GM18508 (cell line): Measurements from ENCODE around the gene DCBLD2.
A peak's percentile ranks its signal among the peaks of the same experiment; 100 is the strongest.
"Not testable (repeated sequence)": the region's sequence is repeated elsewhere in the genome, so short reads cannot be mapped to it uniquely, and the experiment has no call there.

Experiments
- ATAC-seq: cut with Tn5 transposase; IDR thresholded peaks from one replicate; pipeline ENCODE4 v1.9.1; 2021; ENCODE audit warnings: moderate number of reproducible peaks; ENCODE audit not compliant: insufficient read depth, unreplicated experiment

The DCBLD2 gene

DNA sequence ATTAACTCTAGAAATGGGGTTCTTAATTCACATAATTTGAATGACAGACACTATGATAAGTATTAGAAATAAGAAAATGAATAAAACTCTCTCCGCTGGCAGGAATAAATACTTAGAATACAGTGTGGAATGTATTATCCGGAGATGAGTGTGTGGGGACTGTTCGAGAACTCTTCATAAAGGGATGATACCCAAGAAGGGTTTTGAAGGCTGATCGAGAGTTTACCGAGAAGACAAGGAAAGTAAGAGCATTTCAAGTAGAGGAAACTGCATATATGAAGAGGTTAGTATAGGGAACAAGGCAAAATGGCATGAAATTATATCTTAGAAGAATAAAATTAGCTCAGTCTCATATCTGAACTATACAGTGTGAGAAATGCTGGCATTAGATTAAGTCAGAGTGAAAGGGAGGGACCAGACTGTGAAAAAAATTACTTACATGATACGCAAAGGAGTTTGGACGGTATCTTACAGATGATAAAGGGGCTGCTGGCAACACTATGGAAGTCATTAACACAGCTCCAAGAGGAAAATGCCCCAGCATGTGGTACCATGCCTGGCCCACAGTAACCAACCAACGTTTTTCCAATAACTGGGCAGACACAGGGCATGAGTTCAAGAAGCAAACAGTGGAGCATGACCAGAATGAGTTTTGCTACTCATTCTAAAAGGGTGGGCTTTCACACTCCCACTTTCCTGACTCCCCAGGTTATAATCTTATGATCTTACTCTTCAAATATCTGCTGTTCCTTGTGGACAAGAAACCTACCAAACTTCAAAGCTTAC, 6.5 kb downstream of the DCBLD2 start:
- no peak for ATAC-seq

DNA sequence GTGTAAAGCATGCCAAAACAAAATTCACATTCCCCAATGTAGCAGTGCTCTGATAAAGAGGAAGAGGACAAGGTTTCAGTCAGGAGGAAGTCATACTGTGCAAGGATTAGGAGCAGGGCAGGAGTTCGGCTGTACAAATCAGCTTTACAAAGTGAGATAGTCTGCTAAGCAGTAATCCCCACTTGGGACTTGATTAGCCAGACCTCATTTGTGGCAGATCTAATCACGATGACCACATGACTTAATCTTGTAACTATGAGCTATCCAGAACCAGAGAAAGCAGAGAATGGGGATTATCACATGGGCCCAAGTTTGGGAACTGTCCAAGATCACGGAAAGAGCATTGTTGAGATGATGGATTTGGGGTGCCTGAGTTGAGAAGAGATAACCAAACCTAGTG, 7.8 kb downstream of the DCBLD2 start:
- ATAC-seq = no peak

DNA sequence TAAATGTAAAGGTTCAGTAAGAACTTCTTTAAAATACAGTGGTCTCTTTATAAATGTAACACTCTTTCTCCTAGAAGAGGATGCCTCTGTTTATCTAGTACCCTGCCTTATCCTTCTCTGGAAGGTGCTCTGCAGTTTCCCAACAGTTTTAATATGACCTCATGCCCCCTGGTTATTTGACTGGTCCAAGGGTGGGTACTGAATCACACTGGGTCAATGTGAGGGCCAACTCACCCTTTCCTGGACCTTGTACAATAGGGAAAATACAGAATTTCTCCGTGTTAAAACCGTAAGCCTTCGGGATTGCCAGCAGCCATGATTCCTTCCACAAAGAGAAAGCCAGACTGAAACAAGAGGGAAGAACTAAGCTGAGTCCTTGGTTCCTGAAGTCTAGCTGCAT, 9.2 kb downstream of the DCBLD2 start:
- ATAC-seq = no peak

DNA sequence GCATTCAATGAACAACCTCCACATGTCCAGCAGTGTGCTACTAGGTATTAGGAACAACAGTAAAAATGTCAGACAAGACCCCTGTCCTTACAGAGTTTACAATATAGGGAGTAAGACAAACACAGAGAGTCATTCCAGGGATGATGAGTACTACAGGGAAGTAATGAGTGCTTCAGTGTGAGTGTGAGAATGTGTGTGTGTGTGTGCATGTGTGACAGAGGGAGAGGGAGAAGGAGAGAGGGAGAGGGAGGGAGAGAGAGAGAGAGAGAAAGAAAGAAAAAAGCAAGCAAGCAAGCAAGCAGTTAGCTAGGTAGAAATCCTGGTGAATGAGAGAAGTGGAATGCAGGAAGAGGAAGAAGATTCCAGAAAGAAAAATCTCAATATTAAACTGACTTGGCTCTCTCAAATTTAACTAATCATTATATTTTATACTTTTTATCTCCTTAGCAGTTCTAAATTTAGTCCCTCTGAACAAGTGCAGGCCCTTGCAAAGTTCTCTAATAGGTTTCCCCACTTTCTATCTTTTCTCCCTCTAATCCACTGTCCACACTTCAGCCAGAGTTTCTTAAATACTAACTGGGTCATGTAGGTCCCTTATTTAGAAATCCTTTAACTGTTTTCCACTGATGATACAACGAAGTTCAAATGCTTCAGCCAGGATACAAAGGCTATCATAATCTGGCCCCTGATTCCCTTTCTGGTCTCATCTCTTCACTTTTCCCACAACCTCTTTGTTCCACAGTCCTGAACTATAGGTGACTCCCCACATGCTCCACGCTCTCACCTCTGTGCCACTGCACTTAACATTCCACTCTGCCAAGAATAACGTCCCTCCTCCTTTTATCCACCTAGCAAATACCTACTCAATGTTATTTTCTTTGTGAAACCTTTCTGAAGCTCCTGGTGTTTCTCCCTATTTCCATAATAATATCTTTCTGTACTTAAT, 10.3 kb downstream of the DCBLD2 start:
- ATAC-seq = no peak

DNA sequence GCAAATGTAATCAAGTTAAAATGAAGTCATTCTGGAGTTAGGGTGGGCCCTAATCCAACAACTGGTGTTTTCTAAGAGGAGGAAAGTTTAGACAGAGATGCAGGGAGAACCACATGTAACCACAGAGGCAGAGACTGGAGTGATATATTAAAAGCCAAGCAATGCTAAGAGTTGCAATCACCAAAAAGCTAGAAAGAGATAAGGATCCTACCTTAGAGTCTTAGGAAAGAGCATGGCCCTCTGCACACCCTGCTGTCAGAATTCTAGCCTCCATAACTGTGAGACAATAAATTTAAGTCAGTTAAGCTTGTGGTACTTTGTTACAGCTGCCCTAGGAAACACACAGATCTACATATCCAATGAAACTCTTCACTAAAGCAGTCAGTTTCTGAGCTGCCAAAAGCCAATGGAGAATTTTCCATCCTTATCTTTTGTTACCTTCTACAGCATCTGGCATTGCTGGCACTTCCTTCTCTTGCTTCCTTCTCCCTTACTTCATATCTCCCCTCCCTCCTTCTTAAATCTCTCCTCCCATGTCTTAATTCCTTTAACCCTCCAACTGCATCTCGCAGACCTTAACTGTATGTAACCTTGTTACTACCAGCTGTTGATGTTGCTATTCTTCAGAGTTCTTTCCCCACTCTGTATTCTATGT, 11.2 kb downstream of the DCBLD2 start:
- no peak for ATAC-seq

DNA sequence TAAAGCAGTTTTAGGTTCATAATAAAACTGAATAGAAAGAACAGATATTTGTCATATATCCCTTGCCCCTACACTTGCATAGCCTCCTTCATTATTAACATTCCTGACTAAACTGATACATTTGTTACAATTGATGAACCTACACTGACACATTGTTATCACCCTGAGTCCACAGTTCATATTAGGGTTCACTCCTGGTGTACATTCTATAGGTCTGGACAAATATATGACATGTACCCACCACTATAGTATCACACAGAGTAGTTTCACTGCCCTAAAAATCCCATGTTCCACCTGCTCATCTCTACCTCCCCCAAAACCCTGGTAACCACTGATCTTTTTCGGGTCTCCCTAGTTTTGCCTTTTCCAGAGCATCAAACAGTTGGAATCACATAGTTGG, 13.8 kb downstream of the DCBLD2 start:
- ATAC-seq = no peak

DNA sequence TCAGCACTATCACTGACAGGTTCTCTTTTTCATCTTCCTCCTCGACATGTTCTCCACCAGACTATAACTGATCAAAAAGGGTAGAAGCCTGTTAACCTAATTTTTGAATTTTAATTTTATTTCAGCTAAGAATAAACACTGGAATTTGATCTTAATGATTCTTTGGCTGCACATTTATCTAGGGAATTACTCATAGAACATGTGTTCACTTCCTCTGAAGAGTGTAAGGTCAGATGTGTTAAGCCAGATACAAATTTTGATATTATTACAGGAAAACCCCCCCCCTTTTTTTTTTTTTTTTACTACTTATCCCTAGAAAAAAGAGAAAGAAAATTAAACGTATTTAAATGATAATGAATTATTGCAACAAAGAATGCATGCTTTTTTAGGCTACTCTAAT, 15.0 kb downstream of the DCBLD2 start:
- no peak for ATAC-seq

DNA sequence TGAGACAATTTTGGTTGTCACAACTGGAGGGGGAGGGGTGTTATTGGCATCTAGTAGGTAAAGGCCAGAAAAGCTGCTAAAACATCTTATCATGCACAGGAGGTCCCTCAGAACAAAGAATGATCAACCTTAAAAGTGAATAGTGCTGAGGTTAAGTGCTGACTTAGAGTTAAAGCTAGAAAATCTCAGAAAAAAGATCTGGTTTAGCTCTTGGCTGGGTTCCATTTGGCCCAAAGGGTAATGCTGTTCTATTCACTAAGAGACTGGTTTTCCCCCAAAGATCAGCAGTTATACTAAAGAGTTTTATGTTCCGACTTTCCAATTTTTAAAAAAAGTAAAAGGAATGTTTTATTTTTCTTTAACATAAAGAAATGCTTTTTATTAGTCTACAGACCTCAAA, 15.6 kb downstream of the DCBLD2 start:
- ATAC-seq = no peak

DNA sequence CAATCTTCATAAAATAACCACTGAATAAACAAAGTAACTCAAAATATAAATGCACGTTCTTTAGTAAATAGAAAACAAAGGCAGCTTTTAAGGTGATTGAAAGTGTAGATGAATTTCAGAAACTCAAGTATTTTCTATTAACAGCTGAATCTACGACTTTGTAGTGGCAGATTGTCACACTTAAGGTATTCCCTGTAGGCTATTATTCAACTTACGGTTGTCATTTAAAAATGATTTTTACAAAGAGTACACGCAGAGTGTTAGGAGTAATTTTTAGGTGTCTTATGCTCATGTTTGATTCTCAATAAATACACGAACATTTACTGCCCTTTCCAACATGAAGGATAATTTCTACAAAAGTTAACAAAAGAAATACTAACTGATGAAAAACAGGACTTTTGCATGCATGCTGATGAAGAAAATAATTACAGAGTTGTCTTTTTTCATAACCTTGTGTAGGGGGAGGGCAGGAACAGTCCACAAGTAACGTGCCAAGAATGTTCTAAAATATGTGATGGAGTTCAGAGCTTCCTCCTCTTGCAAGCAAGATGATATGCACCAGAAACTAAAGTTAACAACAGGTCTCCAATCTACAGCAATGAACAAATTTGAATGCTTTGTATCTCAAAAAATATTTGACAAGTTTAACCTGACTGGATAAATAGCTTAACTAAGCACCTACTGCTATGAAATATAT, 16.7 kb downstream of the DCBLD2 start:
- no peak for ATAC-seq

DNA sequence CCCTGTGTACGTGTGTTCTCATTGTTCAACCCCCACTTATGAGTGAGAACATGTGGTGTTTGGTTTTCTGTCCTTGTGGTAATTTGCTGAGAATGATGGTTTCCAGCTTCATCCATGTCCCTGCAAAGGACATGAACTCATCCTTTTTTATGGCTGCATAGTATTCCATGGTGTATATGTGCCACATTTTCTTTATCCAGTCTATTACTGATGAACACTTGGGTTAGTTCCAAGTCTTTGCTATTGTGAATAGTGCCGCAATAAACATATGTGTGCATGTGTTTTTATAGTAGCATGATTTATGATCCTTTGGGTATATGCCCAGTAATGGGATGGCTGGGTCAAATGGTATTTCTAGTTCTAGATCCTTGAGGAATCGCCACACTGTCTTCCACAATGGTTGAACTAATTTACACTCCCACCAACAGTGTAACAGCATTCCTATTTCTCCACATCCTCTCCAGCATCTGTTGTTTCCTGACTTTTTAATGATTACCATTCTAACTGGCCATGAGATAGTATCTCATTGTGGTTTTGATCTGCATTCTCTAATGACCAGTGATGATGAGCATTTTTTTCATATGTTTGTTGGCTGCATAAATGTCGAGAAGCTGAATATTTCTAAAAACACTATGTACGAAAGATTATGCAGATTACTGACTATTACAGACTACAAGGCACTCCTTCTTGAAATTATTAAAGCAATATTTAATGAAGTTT, 18.7 kb downstream of the DCBLD2 start:
- ATAC-seq = not testable (repeated sequence)

DNA sequence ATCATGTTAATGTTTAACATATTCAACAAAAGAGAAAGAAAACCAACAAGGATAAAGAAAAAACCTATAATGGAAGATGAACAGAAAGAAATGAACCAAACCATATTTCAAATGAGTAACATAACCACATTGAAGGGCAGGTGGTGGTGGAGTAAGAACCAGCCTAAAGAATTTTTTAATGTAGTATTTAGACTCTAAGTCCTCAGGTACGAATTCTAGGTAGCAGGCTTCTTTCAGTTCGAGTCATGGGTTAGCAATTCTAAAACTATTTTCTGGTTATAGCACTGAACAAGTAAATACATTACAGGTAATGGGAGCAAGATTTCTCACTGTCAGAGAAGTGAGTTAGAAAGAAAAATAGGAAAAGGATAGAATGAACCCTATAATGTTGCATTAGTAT, 24.4 kb downstream of the DCBLD2 start:
- peak; percentile 59 for ATAC-seq

DNA sequence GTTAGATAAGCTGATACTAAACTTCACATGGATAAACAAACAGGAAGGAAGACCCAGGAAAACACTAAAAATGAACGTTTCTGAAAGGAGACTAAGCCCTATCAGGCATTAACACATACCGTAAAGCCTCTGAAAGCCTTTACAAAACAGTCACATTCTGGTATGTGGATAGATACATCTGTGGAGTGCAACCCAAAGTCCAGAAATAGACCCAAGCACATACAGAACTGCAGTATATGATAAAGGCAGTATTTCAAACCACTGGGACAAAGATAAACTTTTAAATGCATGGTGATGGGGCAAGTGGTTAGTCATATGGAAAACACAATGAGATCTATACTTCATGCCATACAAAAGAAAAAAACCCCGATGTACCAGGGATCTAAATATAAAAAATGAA, 26.0 kb downstream of the DCBLD2 start:
- ATAC-seq = no peak

DNA sequence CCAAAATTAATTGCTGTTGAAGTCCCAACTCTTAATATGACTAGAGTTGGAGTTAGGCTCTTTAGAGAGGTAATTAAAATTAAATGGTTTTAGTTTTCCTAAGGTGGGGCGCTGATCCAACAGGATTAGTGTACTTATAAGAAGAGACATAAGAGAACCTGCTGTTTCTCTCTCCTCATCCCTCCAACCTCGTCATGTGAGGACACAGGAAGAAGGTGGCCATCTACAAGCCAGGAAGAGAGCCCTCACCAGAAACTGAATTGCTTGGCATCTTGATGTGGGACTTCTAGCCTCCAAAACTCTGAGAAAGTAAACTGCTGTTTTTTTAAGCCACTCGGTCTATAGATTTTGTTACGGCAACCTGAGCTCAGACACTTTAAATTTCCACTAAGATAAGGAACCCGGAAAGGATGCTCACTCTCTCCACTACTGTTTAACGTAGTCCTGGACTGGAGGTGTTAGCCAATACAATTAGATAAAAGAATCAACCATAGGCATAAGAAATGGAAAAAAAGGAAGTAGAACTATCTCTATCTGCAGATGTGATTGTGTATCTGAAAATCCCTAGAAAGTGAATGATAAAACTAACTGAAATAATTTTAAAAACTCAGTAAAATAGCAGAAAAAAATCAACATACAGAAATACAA, 26.8 kb downstream of the DCBLD2 start:
- ATAC-seq = no peak

DNA sequence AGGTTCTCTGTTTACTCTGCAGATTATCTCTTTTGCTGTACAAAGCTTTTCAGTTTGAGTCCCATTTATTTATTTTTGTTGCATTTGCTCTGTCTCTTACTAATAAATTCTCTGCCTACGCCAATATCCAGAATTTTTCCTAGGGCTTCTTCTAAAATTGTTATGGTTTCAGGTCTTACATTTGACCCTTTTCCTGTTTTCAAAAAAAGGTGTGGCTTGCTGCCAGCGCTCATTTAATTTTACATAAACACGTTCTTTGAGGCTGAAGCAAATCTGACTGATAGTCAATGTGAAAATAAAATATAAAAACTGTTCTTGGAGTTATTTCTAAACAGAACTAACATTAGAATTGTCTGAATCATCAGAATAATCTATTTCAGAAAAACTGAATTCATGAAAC, 32.1 kb downstream of the DCBLD2 start:
- no peak for ATAC-seq

DNA sequence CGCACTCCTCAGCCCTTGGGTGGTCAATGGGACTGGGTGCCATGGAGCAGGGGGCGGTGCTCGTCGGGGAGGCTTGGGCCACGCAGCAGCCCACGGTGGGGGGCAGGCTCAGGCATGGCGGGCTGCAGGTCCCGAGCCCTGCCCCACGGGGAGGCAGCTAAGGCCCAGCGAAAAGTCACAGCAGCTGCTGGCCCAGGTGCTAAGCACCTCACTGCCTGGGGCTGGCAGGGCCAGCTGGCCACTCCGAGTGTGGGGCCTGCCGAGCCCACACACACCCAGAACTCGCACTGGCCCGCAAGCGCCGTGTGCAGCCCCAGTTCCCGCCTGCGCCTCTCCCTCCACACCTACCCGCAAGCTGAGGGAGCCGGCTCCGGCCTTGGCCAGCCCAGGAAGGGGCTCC, 43.5 kb downstream of the DCBLD2 start:
- not testable (repeated sequence) for ATAC-seq

DNA sequence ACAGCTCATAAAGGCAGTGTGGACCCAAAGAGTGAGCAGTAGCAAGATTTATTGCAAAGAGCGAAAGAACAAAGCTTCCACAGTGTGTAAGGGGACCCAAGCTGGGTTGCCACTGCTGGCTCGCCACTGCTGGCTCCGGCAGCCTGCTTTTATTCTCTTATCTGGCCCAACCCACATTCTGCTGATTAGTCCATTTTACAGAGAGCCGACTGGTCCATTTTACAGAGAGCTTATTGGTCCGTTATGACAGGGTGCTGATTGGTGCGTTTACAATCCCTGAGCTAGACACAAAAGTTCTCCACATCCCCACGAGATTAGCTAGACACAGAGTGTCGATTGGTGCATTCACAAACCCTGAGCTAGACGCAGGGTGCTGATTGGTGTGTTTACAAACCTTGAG, 44.2 kb downstream of the DCBLD2 start:
- not testable (repeated sequence) for ATAC-seq

DNA sequence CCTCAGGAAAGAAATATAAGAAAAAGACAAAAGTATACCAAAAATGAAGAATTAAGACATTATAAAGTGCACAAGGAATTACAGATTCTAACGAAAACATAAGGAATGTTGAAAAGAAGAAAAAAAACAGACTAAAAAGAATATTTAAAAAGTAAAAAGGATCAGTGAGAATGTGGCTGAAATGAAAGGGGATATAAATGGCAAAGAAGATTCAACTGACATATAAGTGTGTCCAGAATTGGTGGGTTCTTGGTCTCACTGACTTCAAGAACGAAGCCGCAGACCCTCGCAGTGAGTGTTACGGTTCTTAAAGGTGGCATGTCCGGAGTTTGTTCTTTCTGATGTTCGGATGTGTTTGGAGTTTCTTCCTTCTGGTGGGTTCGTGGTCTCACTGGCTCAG, 44.8 kb downstream of the DCBLD2 start:
- ATAC-seq = no peak

DNA sequence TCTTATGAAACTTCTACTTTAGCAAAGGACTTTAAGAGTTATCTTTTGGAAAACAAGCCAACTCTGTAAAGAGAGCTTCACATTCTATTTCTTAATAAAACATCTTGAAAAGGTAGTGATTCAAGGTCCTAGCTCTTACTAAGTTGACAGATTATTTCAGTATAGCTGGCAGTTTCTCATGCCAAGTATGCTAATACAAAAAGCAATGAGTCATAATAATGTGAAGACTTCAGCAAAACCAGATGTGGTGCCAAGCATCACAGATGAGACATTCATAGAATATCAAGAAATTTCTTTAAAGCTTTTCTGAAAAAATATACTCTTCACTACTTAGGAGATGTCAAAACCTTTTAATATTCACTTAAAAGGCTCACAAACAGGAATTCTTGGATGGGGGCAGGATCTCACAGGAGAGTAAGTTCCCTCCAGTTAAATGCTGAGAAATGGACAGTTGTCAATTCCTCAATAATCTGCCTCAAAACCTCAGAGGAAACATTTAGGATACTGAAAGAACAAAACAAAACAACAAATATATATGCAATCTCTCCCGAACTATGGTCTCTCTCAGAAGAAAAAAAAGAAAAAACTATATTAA, 45.6 kb downstream of the DCBLD2 start:
- no peak for ATAC-seq

DNA sequence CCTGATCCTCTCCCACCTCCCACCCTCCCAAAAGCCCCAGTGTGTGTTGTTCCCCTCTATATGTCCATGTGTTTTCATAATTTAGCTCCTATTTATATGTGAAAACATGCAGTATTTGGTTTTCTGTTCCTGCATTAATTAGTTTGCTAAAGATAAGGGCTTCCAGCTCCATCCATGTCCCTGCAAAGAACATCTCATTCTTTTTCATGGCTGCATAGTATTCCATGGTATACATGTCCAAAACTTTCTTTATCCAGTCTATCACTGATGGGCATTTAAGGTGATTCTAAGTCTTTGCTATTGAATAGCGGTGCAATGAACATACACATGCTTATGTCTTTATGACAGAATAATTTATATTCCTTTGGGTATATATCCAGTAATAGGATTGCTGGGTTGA, 53.4 kb downstream of the DCBLD2 start:
- no peak for ATAC-seq
